GM21825 (cell line): ENCODE results near the gene LRP1.

Experiments
- ATAC-seq: cut with Tn5 transposase; IDR thresholded peaks from one replicate; pipeline ENCODE4 v1.9.1; 2021; ENCODE audit warnings: mild to moderate bottlenecking, moderate library complexity; ENCODE audit not compliant: unreplicated experiment

LRP1 gene

DNA sequence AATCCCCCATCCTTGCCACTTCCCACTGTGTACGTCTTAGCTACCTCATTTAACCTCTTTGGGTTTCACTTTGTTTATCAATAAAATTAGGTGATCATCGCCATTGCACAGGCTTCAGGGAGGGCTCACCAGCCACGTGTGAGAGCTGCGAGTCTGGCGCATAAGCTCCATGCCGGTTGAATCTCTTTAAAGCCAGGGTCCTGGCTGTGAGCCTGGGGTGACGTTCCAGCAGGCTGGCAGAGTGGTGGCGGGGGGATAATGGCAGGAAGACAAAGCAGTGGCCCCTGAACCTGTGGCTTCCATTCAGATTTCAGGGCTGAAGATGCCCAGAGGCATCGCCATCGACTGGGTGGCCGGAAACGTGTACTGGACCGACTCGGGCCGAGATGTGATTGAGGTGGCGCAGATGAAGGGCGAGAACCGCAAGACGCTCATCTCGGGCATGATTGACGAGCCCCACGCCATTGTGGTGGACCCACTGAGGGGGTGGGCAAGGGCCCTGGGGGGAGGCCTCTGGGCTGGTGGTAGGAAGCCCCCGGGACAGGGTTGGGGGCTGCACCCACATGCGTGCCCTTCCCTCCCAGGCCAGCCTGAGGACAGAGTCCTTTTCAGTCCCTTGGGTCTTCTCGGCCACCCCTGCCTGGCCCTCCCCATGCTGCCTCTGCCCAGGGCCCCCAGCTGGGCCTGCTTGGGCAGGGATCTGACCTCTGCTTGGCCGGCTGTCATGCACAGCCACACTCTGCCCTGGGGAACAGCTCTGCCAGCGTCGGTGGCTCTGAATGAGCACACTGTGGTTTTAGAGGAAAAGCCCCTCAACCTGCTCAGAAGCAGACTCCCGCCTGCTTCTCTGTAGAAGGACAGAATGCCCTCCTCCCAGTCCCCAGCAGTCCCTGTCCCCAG, 79.7 kb downstream of the LRP1 start:
- ATAC-seq = no peak

DNA sequence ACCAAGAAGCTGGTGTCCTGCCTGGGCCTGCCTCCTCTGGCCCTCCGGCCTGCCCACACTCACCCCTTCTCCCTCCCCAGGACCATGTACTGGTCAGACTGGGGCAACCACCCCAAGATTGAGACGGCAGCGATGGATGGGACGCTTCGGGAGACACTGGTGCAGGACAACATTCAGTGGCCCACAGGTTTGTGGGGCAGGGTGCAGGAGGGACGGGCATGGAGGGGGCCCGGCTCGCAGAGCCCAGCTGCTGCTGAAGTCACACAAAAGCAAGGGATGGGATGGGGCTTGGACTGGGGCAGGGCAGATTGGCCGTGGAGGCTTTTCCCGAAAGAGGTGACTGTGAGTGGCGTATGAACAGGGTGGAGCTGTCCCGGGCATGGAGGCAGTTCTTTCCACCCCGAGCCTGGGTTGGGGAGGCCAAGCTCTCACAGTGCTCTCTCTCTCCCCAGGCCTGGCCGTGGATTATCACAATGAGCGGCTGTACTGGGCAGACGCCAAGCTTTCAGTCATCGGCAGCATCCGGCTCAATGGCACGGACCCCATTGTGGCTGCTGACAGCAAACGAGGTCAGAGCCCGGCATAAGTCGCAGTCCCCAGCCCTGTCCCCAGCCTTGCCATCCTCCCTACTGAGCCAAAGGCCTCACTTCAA, 80.5 kb downstream of the LRP1 start:
- no peak for ATAC-seq

DNA sequence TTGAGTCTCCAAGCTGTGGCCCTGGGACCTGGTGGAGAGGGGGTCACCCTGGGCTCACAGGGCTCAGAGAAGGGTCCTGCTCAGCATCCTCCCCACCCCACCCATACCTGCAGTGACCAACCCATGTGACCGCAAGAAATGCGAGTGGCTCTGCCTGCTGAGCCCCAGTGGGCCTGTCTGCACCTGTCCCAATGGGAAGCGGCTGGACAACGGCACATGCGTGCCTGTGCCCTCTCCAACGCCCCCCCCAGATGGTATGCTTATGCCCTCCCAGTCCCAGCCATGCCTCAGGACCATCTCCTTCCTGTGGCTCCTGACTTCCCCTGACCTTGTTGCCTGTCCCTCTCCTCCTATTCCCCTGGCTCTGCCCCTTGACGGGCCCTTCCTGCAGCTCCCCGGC, 81.6 kb downstream of the LRP1 start:
- no peak for ATAC-seq

DNA sequence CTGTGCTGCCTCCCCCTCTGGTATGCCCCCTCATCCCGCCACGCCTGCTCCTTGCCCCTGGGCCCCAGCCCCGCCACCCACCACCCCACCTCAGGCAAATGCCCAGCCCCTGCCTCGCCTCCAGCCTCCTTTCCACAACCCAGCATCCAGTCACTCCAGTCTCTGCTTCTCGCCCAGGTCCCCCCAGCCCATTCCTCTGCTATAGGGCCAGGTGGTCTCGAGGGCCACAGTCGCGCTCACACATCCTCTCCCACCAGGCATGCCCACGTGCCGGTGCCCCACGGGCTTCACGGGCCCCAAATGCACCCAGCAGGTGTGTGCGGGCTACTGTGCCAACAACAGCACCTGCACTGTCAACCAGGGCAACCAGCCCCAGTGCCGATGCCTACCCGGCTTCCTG, 82.2 kb downstream of the LRP1 start:
- ATAC-seq = no peak

DNA sequence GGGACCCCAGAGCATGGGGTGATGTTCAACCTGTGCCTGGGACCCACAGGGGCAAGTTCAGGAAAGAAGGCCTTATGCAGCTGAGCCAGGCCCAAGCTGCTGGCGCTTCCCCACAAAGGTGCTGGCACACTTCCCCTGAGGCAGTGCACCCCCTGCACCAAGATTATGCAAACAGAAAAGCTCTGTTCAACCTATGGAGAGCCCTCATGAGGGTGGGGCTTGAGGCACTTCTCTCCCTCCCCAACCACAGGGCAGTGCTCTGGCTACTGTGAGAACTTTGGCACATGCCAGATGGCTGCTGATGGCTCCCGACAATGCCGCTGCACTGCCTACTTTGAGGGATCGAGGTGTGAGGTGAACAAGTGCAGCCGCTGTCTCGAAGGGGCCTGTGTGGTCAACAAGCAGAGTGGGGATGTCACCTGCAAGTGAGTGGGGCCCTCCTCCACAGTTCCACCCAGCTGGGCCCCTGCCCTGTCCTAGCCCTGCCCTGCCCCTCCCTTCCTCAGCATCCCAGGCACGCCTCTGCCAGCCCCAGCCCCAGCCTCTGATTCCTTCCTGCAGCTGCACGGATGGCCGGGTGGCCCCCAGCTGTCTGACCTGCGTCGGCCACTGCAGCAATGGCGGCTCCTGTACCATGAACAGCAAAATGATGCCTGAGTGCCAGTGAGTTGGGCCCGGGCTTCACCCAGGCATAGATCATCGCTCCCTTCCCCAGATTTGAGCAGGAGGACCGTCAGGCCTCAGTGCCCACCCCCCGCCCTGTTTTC, 82.8 kb downstream of the LRP1 start:
- ATAC-seq = no peak

DNA sequence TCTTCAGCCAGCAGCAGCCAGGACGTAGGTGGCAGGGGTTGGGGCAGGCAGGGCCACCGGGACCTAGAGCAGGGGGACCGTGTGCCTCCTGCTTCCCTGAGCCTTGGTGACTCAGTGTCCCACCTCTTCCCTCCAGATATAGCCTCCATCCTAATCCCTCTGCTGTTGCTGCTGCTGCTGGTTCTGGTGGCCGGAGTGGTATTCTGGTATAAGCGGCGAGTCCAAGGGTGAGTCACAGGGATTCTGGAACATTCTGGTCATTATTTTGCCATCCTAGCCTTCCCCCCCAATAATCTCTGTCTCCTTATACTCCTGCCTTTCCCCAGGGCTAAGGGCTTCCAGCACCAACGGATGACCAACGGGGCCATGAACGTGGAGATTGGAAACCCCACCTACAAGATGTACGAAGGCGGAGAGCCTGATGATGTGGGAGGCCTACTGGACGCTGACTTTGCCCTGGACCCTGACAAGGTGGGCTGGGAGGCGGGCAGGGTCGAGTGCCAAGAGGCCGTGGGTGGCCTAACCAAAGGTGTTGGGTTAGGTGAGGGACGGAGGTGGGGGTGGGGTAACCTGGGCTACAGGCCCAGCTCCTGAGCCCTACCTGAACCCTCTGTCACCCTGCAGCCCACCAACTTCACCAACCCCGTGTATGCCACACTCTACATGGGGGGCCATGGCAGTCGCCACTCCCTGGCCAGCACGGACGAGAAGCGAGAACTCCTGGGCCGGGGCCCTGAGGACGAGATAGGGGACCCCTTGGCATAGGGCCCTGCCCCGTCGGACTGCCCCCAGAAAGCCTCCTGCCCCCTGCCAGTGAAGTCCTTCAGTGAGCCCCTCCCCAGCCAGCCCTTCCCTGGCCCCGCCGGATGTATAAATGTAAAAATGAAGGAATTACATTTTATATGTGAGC, 83.8 kb downstream of the LRP1 start:
- ATAC-seq = no peak

DNA sequence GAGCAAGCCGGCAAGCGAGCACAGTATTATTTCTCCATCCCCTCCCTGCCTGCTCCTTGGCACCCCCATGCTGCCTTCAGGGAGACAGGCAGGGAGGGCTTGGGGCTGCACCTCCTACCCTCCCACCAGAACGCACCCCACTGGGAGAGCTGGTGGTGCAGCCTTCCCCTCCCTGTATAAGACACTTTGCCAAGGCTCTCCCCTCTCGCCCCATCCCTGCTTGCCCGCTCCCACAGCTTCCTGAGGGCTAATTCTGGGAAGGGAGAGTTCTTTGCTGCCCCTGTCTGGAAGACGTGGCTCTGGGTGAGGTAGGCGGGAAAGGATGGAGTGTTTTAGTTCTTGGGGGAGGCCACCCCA, 84.4 kb downstream of the LRP1 start:
- ATAC-seq = no peak

DNA sequence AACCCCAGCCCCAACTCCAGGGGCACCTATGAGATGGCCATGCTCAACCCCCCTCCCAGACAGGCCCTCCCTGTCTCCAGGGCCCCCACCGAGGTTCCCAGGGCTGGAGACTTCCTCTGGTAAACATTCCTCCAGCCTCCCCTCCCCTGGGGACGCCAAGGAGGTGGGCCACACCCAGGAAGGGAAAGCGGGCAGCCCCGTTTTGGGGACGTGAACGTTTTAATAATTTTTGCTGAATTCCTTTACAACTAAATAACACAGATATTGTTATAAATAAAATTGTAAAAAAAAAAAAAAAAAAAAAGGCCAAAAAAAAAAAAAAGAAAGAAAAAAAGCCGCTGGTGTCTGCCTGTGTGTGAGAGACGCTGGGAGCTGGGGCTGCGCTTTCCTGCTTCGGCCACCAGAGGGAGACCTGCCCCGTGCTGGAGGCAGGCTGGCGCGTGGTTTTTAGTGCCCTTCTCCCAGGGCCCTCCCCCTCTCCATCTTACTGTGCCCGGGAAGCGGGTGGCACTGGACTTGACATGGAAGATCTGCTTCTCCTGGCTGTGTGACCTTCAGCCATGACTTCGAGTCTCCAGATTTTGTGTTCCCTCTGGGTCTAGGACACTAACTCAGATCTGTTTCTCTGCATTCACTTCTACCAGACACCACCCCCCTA, 84.9 kb downstream of the LRP1 start:
- ATAC-seq = peak; percentile 42

DNA sequence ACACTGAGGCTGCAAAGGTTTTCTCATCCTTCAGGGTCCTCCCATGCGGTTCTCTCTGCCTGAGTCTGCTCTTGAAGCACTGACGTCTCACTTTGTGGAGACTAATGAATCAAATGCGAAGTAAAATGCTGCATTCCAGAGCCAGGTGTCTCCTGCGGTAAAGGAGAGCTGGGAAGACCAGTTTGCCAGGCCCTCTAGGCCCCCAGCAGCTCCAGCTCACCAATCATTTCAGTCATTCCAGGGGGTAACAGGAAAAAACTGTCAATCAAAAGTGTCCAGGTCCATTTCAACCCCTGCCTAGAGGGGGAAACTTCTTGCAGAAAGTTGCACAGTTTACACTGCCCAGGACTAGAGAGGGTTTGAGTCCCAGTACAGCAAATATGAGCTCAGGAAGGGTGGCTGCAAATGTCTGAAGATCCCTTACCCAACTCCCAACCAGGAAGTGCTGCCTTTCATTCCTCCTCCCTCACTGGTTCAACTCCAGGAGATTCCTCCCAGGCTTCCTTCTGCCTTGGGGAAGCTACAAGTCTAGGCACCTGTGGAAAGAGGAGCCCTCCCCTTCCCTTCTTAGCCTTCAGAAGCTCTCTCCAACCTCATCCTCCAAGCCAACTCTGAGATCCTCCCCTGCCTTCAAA, 85.6 kb downstream of the LRP1 start:
- no peak for ATAC-seq

DNA sequence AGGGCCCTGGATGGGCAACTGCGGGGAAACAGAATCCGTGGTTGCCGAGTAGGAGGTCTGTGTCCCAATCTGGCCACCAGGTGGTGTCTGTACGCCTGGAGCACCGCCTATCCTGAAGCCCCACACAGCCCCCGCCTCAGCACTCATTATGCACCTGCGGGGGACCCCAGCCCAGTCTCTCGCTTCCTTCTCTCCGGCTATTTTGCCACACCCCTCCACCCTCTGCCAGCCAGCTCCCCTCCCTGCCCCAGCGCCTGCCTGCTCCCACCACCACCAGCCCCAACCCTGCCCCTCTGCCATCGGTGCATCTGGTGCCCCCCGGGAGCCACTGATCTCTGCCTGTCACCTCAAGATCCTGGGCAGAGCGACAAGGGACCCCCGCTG, 86.1 kb downstream of the LRP1 start:
- no peak for ATAC-seq

DNA sequence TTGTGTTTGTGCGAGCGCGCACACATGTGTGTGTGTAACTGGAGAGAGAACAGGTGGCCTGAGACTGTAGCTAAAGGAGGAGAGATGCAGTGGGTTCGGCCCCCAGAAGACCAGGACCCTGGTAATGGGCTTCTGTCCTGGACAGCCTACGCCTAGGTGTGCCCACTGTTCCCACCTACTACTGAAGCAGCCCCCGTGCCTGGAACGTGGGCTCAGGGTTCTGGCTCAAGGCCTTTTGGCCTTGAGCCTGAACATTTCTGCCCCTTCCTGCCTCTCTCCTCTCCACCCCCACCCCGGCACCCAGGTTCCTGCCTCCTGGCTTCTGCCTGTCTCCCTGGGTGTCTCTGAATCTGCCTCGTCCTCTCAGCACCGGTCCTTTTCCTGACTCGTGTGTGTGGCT, 86.8 kb downstream of the LRP1 start:
- no peak for ATAC-seq

DNA sequence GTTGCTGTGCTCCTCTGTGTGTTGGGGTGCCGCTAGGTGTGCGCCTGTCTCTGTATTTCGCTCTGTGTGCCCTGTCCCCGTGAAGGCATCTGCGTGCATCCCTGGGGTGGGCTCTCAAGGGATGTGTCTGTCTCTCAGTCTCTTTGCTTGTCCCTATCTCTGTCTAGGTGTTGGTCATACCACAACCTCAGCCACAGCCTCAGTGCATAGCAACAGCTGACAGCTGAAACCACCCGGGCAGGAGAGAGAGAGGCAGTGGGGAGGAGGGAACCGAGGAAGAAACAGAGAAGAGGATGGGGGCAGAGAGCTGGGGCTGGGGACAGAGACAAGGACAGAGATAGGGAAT, 87.4 kb downstream of the LRP1 start:
- no peak for ATAC-seq

DNA sequence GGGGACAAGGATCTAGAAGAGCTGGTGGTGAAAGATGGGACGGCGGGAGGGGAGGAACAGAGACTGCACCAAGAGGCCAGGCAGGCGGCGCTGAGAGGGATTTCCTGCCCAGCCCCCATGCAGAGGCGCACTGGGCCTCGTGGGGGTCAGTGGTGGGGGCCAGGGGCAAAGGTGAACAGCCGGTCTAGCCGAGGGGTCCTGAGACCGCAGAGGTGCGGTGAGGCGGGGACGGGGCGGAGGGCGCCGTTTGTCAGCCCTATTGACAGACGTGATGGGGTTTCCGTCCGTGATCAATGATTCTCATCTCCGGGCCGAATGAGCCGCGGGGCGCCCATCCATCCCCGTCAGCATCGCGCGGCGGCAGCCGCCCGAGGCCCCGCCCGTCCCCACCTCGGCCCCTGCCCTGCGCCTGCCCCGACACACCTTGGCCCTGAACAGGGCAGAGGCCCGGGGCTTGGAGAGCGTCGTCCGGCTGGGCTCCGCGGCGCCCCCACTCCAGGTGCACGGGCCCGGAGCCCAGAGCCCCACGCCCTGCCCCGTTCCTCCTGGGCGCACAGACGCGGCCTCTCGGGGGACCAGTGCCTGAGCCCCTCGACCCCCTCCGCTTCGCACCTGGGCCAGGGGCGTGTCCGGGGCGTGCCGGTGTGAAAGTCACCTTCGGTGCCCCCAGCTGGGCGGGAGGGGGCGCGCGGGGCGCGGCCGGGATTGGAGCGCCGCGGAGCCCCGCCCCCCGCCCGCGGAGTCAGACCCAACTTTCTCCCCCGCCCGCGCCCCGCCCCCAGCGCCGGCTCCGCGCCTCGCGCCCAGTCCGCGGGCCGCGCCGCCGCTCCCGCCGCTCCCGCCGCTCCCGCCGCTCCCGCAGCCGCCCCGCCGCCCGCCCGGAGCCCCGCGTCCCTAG, 88.0 kb downstream of the LRP1 start, which contains the start of gene NXPH4:
TSS of gene NXPH4 (plus strand) at position 781 of the 898 bp plus-strand sequence. CDS start 176 bp downstream, outside the sequence.
- ATAC-seq = no peak

DNA sequence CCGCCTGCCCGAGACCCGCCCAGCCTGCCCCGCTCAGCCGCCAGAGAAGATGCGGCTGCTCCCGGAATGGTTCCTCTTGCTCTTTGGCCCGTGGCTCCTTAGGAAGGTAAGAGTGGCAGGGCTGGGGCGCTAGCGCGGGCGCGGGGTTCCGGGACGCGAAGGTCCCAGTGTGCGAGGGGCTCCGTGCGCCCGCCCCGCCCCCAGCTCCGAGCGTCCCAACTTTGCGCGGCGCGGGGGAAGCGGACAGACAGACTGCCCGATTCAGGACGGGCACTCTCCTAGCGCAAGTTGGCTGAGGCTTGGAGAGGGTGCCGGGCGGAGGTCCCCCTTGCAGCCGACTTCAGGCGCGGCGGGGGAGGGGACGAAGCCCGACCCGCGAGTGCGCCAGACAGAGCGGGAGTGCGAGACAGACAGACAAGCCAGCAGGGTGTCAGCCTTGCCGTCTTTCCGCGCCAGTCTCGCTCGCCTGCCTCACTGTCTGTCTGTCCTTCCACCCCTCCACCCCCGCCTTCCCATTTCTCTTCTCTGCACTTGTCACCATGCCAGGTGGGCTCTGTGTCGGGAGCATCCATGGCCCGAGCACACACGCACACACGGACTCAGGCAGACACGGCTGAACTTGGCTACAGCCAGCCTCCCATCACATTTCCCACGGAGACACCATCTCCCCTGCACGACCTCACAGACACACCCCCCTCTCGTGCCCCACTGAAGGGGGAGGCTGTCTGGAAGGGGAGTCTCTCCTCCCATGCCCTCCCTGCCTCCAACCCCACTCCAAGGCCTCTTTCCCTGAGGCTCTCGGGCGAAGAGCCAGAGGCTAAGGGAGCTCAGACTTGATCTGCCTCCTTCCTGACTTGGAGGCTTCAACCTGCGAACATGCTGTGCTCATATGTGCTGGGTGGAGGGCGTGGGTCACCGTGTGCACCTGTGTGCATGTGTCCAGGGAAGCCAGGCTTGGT, 88.9 kb downstream of the LRP1 start:
- ATAC-seq = no peak

DNA sequence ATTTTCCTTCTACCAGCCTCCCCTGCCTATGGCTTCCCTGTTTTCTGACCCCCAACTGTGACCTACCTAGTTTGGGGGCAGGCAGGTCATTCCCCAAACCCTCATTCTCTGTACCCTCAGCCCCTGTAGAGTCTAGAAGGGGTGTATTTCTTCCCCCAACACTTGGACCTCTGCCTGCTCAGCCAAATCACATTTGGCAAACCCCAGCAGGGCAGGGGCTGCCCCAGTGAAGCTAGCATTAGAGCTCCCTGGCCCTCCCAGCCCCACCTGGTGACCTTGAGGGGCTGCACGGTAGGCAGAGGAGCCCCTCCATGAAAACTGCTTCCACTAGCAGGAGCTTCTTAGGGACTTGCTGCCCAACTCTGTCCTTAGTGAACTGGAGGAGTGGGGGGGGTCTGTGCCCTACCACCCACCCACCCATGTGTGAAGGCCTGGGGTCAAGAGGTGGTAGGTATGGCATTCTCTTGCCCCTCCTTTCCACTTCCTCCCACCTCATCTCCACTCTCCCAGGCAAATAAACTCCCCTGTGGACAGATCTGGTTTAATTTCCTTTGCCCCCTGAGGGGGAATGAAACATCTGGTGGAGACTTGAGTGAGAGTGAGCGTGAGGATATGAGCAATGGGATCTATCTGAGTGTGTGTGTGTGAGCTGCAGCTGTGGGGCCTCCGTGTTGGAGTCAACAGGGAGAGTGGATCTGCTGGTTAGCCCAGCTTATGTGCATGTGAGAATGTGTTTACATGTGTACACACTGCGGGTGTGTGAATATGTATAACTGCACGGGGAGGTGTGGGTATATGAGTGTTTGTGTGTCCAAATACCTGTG, 90.0 kb downstream of the LRP1 start:
- ATAC-seq = no peak

DNA sequence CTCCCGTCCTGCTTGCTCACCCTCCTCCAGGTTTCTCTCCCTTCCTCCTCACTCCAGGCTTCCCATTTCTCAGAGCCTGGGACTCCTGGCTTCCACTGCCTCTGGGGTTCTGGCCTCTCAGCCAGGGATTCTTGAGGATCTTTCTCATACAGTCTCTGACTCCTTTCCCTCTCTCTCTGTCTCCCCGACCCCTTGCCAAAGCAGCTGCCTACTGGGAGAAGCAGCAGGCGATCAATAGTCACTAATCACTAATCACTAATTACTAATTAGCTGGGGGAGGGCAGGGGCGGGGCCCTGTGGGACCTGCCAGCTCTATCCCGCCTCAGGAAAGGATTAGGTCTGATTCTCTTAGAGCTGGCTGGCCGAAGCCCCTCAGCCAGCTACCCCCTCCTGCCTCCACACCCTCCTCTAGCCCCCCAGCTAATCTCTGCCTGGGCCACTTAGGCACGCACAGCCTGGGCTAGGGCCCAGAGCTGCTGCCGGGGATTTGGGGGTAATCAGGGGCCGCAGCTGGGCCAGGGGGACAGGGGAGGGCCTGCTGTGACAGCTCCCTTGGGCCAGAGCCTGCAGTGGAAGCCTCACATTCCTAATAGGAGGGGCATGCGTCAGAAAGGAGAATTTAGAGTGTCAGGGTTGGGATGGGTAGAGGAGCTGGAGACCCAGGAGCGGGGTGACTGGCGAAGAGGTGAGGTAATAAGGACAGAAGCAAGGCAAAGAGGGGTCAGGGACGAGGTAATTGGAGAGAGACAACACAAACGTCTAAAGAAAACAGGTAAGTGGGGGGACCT, 91.1 kb downstream of the LRP1 start:
- ATAC-seq = no peak
